Limb (tissue), 2 donors: ENCODE results near the gene PRSS22.

ENCODE experiments used
- DNase-seq, 2 donors: peaks; one replicate each; pipeline ENCODE4 v3.0.0-alpha.2; 2016; ENCODE audit errors: extremely low spot score in 2 of 2

Gene PRSS22

DNA sequence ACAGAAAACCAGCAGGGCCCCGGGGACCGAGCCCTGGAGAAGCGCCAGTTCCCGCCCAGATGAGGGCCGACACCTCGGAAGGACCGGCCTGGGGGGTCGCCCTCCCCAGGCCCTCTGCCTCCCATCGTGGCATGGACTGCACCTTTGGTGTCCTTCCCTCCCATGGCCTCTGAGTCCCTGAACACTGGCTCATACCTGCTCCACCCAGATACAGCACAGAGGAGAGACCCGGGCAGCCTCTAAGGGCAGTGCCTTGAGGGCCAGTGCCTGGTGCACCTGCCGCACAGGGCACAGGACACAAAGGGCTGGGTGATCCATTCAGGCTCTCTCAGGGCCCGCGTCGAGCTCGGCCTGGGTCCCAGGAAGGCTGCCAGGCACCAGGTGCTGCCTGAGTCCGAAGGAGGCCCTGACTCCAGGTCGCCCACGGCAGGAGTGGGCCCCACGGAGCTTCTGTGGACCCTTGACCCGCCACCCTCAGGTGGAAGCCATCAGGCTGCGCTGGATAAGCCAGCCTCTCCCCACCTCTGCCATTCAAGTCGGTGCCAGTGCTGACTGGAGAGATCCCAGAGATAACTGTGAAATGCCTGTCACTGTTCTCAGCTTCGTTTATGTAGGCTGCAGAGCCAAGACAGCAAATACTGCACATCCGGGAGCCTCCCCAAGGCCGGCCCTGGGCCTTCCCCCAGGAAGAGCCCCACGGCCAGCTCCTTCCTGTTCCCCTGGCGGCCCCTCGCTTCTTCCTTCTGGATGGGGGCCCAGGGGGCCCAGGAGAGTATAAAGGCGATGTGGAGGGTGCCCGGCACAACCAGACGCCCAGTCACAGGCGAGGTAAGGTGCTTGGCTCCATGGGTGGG, 28.2 kb downstream of the PRSS22 start, which contains the start of gene ZG16B:
Gene ZG16B, plus strand, starts transcription at position 803 of the 854 bp plus-strand sequence. CDS start 139 bp downstream, outside the sequence.
- DNase-seq = no peak

GRCh38 chr16:2828876-2829430, 29.0 kb downstream of the PRSS22 start:
- no peak for DNase-seq

DNA sequence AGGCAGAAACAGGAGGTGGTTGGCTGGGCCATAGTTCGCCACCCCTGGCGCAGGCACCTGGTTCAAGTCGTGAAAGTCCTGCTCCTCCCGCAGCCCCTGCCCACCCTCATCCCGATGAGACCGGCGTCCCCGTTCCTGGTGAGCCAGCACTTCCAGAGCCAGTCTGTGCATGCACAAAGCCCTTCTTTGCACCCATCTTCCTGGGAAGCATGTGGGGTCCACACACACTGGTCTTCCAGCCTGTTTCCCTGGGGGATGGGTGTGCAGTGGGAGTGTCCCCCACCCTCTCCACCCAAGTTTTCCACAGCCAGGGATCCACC, 29.5 kb downstream of the PRSS22 start:
- DNase-seq = no peak

GRCh38 chr16:2827831-2828520, 30.0 kb downstream of the PRSS22 start:
- DNase-seq = no peak

GRCh38 chr16:2827374-2827791, 30.6 kb downstream of the PRSS22 start:
- DNase-seq = no peak

DNA sequence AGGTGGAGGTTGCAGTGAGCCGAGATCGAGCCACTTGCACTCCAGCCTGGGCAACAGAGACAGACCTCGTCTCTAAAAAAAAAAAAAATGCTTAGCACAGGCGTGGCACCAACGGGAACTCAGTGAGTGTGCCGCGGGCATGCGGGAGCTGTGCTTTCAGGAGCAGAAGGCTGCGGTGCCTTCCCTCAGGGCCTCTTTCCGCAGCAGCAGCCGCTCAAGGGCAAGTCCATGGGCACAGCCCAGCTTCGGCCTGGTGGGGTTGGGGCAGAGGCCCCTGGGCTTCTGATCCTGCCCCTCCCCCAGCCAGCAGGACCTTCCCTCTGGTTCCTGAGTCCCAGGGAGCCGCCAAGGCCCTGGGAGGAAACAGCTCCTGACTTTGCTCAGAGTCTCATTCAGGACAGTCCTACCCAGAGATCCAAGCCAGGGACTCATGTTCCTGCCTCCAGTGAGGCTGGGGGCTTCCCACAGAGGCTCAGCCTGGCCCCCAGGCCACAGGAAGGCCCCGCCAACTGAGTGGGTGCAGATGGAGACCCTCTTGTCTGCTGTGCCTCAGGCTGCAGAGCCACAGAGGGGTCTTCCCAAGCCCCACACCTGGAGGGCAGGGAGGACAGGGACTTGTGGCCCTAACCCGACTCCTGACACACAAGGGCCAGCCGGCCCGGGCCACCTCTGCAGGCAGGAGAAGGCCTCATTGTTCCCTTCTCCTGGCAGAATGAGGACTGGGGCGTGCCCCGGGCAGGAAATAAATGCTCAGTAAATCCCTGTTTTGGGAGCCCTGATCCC, 31.2 kb downstream of the PRSS22 start:
- no peak for DNase-seq

DNA sequence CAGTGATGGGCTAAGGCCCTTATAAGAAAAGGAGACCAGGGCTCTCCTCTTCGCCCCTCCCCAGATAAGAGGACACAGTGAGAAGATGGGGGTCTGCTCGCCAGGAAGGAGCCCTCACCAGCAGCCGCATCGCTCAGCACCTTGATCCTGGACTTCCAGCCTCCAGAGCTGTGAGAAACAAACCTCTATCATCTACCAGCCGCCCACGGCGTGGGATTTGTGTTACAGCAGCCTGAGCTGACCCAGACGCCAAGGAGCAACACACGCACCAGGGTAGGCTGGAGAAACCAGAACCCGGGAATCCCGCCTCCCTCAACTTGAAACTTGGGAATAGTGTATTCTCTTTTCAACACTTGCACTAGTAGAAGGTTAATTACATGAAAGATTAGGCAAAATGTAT, 32.1 kb downstream of the PRSS22 start:
- DNase-seq = no peak

- no peak for DNase-seq
Observed at GRCh38 chr16:2825049-2825742, 32.8 kb downstream of the PRSS22 start.

DNA sequence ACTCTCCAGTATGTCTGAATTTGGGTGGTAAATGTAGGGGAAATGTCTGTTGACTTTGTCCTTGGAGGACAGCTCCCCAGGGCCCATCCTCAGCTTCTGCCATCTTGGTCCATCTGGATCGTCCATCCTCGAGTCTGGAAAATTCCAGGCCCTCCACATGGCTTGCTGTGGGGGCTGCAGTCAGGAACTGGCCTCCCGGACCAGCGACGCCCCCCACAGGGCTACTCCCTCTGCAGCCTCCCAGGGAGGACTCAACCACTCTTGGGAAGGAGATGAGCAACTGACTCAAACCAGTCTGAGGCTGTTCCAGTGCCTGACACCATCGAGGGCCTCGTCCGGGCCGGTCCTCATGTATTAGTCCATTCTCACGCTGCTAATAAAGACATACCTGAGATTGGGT, 33.3 kb downstream of the PRSS22 start:
- no peak for DNase-seq

GRCh38 chr16:2822496-2822895, 35.5 kb downstream of the PRSS22 start:
- no peak for DNase-seq

DNA sequence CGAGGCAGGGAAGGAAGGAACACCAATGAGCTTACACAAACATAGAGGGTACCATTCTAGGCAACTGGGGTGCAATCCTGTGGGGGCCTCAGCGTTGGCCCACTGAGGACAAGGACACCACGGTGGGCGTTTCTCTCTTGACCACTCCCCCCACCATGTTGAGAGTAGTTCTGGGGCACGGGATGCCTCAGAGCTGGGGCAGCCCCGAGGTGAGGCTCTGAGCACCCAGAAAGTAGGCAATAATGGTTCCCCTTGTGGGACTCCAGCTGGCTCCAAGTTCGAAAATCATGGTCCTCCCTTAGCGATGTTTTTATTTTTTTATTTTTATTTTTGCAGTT, 35.8 kb downstream of the PRSS22 start:
- no peak for DNase-seq

- peak in 1 of 2 donors; percentile 7 for DNase-seq
Observed at GRCh38 chr16:2821487-2822157, 36.3 kb downstream of the PRSS22 start.

DNA sequence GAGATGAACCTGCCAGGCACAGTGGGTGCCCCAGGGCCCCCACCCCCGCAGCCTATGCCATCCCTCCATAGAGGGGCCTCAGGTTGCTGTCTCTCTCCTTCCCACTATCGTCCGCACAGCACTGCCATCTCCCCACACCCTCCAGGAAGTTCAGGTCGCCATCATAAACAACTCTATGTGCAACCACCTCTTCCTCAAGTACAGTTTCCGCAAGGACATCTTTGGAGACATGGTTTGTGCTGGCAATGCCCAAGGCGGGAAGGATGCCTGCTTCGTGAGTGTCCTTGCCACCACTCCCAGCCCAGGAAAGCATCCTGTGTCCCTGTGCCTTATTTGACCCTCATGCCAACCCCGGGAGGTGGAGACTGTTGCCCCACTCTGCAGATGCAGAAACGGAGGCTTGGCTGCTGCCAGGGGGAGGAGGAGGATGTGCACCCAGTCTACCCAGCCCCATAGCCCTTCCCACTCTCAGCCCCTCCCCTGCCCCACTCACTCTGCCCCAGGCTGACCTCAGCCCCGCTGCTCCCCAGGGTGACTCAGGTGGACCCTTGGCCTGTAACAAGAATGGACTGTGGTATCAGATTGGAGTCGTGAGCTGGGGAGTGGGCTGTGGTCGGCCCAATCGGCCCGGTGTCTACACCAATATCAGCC, 37.0 kb downstream of the PRSS22 start:
- peak in 1 of 2 donors; percentile 12 for DNase-seq

- peak in 1 of 2 donors; percentile 13 for DNase-seq
Observed at GRCh38 chr16:2819939-2820835, 37.8 kb downstream of the PRSS22 start.

DNA sequence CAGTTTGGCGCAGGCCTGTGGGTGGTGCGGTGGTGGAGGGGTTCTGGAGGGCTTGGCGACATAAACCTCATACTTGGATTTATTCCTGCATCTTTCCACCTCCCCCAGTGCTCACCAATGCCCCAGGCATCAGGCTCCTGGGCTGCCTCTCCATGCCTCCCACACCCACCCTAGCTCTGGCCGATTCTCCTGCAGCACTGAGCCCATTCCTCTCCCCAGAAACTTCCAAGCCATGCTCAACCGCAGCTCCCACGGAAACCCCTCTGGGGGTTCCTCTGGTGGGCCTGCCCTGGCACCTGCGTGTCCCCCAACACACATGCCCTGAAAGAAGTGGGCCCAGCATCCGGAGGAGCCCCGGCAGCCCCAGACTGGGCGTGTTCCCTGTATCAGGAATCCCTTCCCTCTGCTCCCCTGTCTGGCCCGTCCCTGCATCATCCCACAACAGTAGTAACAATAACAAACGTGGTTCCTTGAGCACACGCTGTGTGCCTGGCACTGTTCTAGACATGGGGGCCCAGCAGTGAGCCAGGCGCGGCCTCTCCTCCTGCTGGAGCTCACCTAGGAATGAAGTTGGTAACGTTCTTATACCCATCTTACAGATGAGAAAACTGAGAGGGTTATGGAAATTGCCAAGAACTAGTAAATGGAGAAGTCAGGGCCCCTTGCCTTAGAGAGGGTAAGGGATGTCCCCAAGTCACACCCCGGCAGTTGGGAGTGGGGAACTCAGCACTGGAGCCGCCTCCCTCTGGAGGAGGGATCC, 38.6 kb downstream of the PRSS22 start:
- DNase-seq = peak in 1 of 2 donors; percentile 10

GRCh38 chr16:2818272-2818876, 39.6 kb downstream of the PRSS22 start:
- DNase-seq = no peak

GRCh38 chr16:2817340-2818271, 40.4 kb downstream of the PRSS22 start:
- no peak for DNase-seq
